Natural killer cell (primary cell): ENCODE results near the gene RBFOX2. TPM values are rescaled to one million over a fixed set of nuclear protein-coding genes. Genes with fewer than 3 reads are reported as not detected.

Source experiments
- ATAC-seq, 3 donors: fragments of 150-1000 bp in 2 of 3; fragments of 200-7000 bp in 1 of 3; cut with Tn5 transposase; 1 replicate in 1 of 3; 2 replicates in 2 of 3; pipeline ENCODE4 v1.10.0; 2021; ENCODE audit warnings: mild to moderate bottlenecking in 2 of 3, moderate library complexity in 2 of 3
- DNase-seq, 2 donors: peaks; one replicate each; pipeline versions ENCODE4 v3.0.0 to v3.0.0-alpha.2; 2013 to 2021; ENCODE audit warnings: mixed read lengths in 1 of 2
- H3K27ac ChIP-seq: one replicate; pipeline ENCODE4 v1.5.1; 2013; ENCODE audit warnings: mild to moderate bottlenecking, low read length
- H3K27me3 ChIP-seq: one replicate; pipeline ENCODE4 v1.6.1; 2013; ENCODE audit warnings: low read length; ENCODE audit not compliant: control insufficient read depth, insufficient read depth
- H3K36me3 ChIP-seq: one replicate; pipeline ENCODE4 v1.6.1; 2013; ENCODE audit warnings: low read length; ENCODE audit not compliant: control insufficient read depth, insufficient read depth
- H3K4me1 ChIP-seq: one replicate; pipeline ENCODE4 v1.6.1; 2013; ENCODE audit warnings: low read length; ENCODE audit not compliant: control insufficient read depth, insufficient read depth
- H3K4me3 ChIP-seq: one replicate; pipeline ENCODE4 v1.5.1; 2013; ENCODE audit warnings: low read length
- H3K9me3 ChIP-seq: one replicate; pipeline ENCODE4 v1.6.1; 2013; ENCODE audit warnings: low read length; ENCODE audit not compliant: control insufficient read depth, insufficient read depth
- H3K27ac Mint-ChIP-seq, 2 donors: one replicate each; pipeline ENCODE4 v1.8.0; 2022; ENCODE audit warnings: mild to moderate bottlenecking in 2 of 2, mixed read lengths in 2 of 2, moderate library complexity in 1 of 2
- H3K27me3 Mint-ChIP-seq, 2 donors: one replicate each; pipeline ENCODE4 v1.8.0; 2022; ENCODE audit warnings: low read depth in 2 of 2, mixed read lengths in 2 of 2
- H3K36me3 Mint-ChIP-seq: one replicate; pipeline ENCODE4 v1.8.0; 2022; ENCODE audit warnings: mixed read lengths
- H3K4me1 Mint-ChIP-seq, 2 donors: one replicate each; pipeline ENCODE4 v1.8.0; 2022; ENCODE audit warnings: mixed read lengths in 2 of 2
- H3K4me3 Mint-ChIP-seq: one replicate; pipeline ENCODE4 v1.8.0; 2022; ENCODE audit warnings: mild to moderate bottlenecking, moderate library complexity, mixed read lengths
- H3K9me3 Mint-ChIP-seq, 2 donors: one replicate each; pipeline ENCODE4 v1.8.0; 2022; ENCODE audit warnings: mixed read lengths in 2 of 2
- WGBS: methylation state at CpG from one replicate; pipeline ENCODE4 v1.1.7; 2013; ENCODE audit warnings: missing lambda C conversion rate; ENCODE audit not compliant: insufficient coverage; 5-methylcytosine and 5-hydroxymethylcytosine counted together
- intact Hi-C: fragments of 100-400 bp; cut with micrococcal nuclease; formaldehyde crosslinking; loops from one replicate; pipeline ENCODE4 v1.14.2; 2022
- total RNA-seq, 4 donors: library from RNA; stranded (reverse); fragments of 120-200 nt in 1 of 4; gene quantifications; one replicate each; pipeline versions ENCODE4 v1.2.3 to v1.2.4, GENCODE V29; 2013 to 2022
- TF ChIP-seq, protein P1 (sequence below): fragments of 200-600 bp; IDR thresholded peaks from one replicate; pipeline ENCODE4 v1.8.0; 2022; ENCODE audit warnings: antibody characterized with exemption

Gene RBFOX2
- total RNA-seq, 3 donors from 2014 or later (not counting 1 experiment from before 2014, with no cell fraction given), result 1.0 to 4.7 (median 3.0) TPM

DNA sequence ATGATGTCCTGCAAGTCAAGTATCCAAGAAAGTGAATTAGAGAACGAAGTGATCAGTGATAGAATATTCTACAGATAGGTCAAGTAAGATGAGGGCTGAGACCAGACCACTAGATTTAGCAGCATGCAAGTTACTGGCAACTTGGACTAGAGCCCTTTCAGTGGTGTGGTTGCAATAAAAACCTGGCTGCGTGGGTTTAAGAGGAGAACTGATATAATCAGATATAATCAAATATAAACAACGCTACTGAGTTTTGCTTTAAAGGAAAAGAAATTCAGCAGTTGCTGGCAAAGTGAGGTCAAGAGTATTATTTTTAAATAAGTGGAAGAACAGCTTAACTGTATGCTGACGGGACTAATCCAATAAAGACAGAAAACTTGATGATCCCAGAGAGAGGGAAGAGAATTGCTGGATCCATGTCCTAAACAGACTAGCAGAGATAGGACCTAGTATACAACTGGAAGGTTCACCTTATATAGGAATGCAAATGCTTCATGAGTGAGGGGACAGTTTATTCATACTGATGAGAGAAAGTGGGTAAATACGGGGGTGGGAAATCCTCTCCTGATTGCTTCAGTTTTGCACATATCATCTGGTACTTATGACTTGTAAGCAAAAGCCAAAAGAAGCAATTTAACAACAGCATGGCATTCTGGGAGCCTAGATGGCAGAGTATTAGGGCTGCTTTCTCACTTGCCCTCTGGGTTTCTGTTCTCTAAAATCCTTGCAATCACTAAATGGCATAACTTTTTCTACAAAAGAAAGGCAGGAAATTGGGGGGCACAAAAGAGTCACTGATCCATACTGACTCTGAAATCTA is 146.2 kb downstream of the RBFOX2 start:
- no peaks in the 10 kb centered on the region for H3K36me3 ChIP-seq
- no peak for ATAC-seq
- Mint-ChIP-seq H3K4me3 (no peak overlapping the region), H3K36me3 (no peaks in the 10 kb centered on the region), H3K27me3 (peaks cover 0 to 2% of the 10 kb centered on the region in 2 donors), H3K27ac (no peak overlapping the region), H3K4me1 (peaks cover 0 to 18% of the 10 kb centered on the region in 2 donors), H3K9me3 (no peaks in the 10 kb centered on the region)
- intact Hi-C loops, result no loop called here
- WGBS, result 75% methylated on average over 5 of the region's 5 CpGs
- no peaks in the 10 kb centered on the region for H3K4me1 ChIP-seq
- TF ChIP-seq, protein P1, sequence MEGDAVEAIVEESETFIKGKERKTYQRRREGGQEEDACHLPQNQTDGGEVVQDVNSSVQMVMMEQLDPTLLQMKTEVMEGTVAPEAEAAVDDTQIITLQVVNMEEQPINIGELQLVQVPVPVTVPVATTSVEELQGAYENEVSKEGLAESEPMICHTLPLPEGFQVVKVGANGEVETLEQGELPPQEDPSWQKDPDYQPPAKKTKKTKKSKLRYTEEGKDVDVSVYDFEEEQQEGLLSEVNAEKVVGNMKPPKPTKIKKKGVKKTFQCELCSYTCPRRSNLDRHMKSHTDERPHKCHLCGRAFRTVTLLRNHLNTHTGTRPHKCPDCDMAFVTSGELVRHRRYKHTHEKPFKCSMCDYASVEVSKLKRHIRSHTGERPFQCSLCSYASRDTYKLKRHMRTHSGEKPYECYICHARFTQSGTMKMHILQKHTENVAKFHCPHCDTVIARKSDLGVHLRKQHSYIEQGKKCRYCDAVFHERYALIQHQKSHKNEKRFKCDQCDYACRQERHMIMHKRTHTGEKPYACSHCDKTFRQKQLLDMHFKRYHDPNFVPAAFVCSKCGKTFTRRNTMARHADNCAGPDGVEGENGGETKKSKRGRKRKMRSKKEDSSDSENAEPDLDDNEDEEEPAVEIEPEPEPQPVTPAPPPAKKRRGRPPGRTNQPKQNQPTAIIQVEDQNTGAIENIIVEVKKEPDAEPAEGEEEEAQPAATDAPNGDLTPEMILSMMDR, result no peak
- H3K27ac ChIP-seq, result no peak overlapping the region
- DNase-seq, result no peak
- H3K9me3 ChIP-seq, result no peaks in the 10 kb centered on the region
- no peak overlapping the region for H3K4me3 ChIP-seq
- no peaks in the 10 kb centered on the region for H3K27me3 ChIP-seq

DNA sequence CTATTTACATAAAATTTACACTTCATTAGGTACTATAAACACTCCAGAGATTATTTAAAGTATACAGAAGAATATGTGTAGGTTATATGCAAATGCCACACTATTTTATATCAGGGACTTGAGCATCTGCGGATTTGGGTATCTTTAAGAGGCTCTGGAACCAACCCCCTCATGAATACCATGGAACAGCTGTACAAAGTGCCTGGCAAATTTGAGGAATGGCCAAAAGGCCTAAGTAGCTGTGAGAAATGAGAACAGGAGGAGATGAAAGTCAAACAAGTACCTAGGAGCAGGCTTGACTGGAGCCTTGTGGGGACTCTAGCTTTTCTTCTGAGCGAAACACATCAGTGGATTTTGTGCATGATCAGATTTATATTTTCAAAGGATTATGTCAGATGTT is 149.3 kb downstream of the RBFOX2 start:
- no peaks in the 10 kb centered on the region for H3K36me3 ChIP-seq
- ATAC-seq (no peak), DNase-seq (no peak)
- H3K27ac Mint-ChIP-seq, result no peak overlapping the region
- H3K27me3 ChIP-seq, result no peaks in the 10 kb centered on the region
- TF ChIP-seq, protein P1, result no peak
- peaks cover 0 to 18% of the 10 kb centered on the region in 2 donors for H3K4me1 Mint-ChIP-seq
- peaks cover 2 to 5% of the 10 kb centered on the region in 2 donors for H3K27me3 Mint-ChIP-seq
- H3K9me3 Mint-ChIP-seq, result no peaks in the 10 kb centered on the region
- no peak overlapping the region for H3K4me3 Mint-ChIP-seq
- no peaks in the 10 kb centered on the region for H3K36me3 Mint-ChIP-seq
- H3K4me1 ChIP-seq, result no peaks in the 10 kb centered on the region
- intact Hi-C loops, result no loop called here
- H3K4me3 ChIP-seq, result no peak overlapping the region
- H3K9me3 ChIP-seq, result no peaks in the 10 kb centered on the region
- H3K27ac ChIP-seq, result no peak overlapping the region
- 89% methylated on average over 1 of the region's 2 CpGs for WGBS

DNA sequence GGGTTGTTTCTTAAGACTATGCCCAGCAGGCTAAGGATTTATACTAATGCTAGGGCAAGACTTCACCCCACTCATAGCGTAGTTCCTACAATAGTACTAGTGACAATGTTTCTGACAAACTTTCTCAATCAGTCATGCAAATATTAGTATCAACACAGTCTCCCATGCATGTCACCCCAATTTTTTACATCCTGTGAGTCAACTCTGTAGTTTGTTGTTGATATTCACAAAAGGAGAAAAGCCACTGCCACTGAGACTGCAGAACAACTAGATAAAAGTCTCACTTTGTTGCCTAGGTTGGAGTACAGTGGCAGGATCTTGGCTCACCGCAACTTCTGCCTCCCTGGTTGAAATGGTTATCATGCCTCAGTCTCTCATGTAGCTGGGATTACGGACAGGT is 155.2 kb downstream of the RBFOX2 start:
- H3K27me3 Mint-ChIP-seq, result peaks cover 0 to 13% of the 10 kb centered on the region in 2 donors
- Histone ChIP-seq H3K9me3 (no peaks in the 10 kb centered on the region), H3K4me3 (no peak overlapping the region), H3K4me1 (no peaks in the 10 kb centered on the region), H3K36me3 (no peaks in the 10 kb centered on the region), H3K27me3 (no peaks in the 10 kb centered on the region), H3K27ac (no peak overlapping the region)
- TF ChIP-seq, protein P1, result no peak
- ATAC-seq (no peak), DNase-seq (no peak)
- H3K36me3 Mint-ChIP-seq, result no peaks in the 10 kb centered on the region
- H3K27ac Mint-ChIP-seq, result no peak overlapping the region
- no peaks in the 10 kb centered on the region for H3K4me1 Mint-ChIP-seq
- no peaks in the 10 kb centered on the region for H3K9me3 Mint-ChIP-seq
- 87% methylated on average over 2 of the region's 3 CpGs for WGBS
- H3K4me3 Mint-ChIP-seq, result no peak overlapping the region
- intact Hi-C loops, result no loop called here

DNA sequence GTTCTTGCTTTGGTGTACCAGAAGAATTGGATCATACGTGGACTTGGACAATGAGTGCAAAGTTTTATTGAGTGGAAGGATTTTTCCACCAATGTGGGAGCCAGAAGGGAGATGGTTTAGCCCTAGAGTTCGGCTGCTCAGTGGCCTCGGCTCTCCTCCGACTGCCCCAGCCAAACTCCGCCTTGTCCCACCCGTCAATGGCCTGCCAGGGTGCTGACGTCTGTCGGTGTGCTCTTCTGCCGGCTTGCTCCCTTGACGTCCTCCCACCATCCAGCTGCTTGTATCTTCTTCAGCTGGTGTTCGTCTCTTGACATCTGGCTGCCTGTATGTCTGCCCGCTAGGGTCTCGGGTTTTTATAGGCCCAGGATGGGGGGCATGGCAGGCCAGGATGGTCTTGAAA is 156.2 kb downstream of the RBFOX2 start:
- Mint-ChIP-seq H3K27me3 (peaks cover 0 to 13% of the 10 kb centered on the region in 2 donors), H3K9me3 (no peaks in the 10 kb centered on the region), H3K27ac (no peak overlapping the region), H3K36me3 (no peaks in the 10 kb centered on the region), H3K4me1 (no peaks in the 10 kb centered on the region), H3K4me3 (no peak overlapping the region)
- TF ChIP-seq, protein P1, result no peak
- DNase-seq (no peak), ATAC-seq (no peak)
- intact Hi-C loops, result no loop called here
- Histone ChIP-seq H3K36me3 (no peaks in the 10 kb centered on the region), H3K27me3 (no peaks in the 10 kb centered on the region), H3K4me1 (no peaks in the 10 kb centered on the region), H3K9me3 (no peaks in the 10 kb centered on the region), H3K4me3 (no peak overlapping the region), H3K27ac (no peak overlapping the region)
- WGBS, result 94% methylated on average over 13 of the region's 13 CpGs
